ENCODE data around the gene CLVS2.

The CLVS2 gene

DNA sequence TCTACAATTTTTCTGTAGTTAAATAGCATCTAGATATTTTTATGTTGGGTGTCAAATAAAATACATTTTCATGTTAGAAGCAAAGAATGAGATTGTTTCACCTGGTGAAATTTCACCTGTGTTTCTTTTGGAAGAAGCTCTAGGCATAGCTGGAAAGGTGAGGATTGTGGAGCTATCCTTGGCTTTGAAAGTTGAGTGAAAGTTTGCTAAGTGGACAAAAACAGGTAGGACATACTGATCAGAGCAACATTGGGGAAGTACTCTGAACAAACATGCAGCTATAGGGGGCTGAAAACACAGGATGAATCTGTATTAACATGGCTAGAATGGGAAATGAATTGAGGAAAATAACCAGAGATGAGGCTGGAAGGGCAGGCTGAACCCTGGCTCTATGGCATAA is 18.8 kb downstream of the CLVS2 start:
- CTCF ChIA-PET: no interaction called here
- POLR2A ChIA-PET: no interaction called here
- DNase-seq (ENCODE audit: extremely low spot score): no peak
- no peak for TF ChIP-seq TARDBP (IDR thresholded peaks at IDR 0.05)
- no peak for TF ChIP-seq ARNT (IDR thresholded peaks at IDR 0.05)
- TF ChIP-seq SP1 (IDR thresholded peaks at IDR 0.05): no peak
- TF ChIP-seq ELF4 (IDR thresholded peaks at IDR 0.05): no peak
- TF ChIP-seq LEF1 (IDR thresholded peaks at IDR 0.05; ENCODE audit: borderline replicate concordance): no peak
- TF ChIP-seq PKNOX1 (IDR thresholded peaks at IDR 0.05): no peak
- no peak for TF ChIP-seq FOXK2 (IDR thresholded peaks at IDR 0.05)
- TF ChIP-seq NFRKB (IDR thresholded peaks at IDR 0.05): no peak
- no peak for TF ChIP-seq BHLHE40 (IDR thresholded peaks at IDR 0.05; ENCODE audit: borderline replicate concordance)
- no peak for TF ChIP-seq SUZ12 (IDR thresholded peaks at IDR 0.05)
- TF ChIP-seq CTBP1 (IDR thresholded peaks at IDR 0.05; ENCODE audit: borderline replicate concordance): no peak
- no peak for TF ChIP-seq FOXM1 (IDR thresholded peaks at IDR 0.05; ENCODE audit: borderline replicate concordance)

DNA sequence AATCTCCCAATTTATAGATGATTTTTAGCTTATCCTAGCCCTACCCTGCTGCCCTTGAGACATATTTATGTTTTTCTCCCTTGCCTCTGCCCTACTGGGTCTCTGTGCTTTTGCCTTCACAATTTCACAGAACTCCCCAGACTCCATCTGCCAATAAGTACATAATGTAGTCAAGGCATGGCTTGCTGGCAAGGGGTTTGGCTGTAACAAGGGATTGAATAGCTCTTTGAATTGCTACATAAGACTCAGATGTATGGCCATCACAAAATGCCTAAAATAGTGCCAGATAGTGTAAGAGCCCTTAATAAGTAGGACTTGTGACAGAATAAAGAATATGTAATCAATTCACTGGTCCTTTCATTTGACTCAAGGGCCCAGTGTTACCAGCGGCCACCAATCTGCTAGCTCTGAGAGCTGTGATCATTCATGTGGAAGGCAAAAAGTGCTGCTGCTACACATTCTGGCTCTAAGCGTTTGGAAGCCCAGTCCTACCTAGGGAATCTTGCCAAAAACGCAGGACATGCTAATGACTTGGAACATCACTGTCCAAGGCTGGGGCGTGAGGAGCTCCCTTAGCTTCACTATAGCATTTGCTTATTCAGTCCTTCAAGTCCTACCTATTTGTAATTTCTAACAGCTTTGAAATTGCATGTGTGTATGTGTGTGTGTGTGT is 20.5 kb downstream of the CLVS2 start:
- TF ChIP-seq SUZ12 (IDR thresholded peaks at IDR 0.05): no peak
- no peak for TF ChIP-seq TARDBP (IDR thresholded peaks at IDR 0.05)
- TF ChIP-seq BHLHE40 (IDR thresholded peaks at IDR 0.05; ENCODE audit: borderline replicate concordance): no peak
- no peak for TF ChIP-seq FOXK2 (IDR thresholded peaks at IDR 0.05)
- TF ChIP-seq ELF4 (IDR thresholded peaks at IDR 0.05): no peak
- TF ChIP-seq FOXA1 (IDR thresholded peaks at IDR 0.05): no peak
- TF ChIP-seq FOXM1 (IDR thresholded peaks at IDR 0.05; ENCODE audit: borderline replicate concordance): no peak
- no peak for TF ChIP-seq L3MBTL2 (conservative IDR thresholded peaks at IDR 0.05)
- no peak for TF ChIP-seq HDGF (IDR thresholded peaks at IDR 0.05; ENCODE audit: borderline replicate concordance)
- no peak for TF ChIP-seq SP1 (IDR thresholded peaks at IDR 0.05)
- TF ChIP-seq PKNOX1 (IDR thresholded peaks at IDR 0.05): no peak
- no peak for TF ChIP-seq ARNT (IDR thresholded peaks at IDR 0.05)
- DNase-seq (ENCODE audit: extremely low spot score): no peak
- CTCF ChIA-PET: interaction anchor here (0.7 to 0.9 kb wide), 2 partner anchors 9 to 69 kb away, joined by 3 read pairs; no protein-coding TSS in a partner anchor

DNA sequence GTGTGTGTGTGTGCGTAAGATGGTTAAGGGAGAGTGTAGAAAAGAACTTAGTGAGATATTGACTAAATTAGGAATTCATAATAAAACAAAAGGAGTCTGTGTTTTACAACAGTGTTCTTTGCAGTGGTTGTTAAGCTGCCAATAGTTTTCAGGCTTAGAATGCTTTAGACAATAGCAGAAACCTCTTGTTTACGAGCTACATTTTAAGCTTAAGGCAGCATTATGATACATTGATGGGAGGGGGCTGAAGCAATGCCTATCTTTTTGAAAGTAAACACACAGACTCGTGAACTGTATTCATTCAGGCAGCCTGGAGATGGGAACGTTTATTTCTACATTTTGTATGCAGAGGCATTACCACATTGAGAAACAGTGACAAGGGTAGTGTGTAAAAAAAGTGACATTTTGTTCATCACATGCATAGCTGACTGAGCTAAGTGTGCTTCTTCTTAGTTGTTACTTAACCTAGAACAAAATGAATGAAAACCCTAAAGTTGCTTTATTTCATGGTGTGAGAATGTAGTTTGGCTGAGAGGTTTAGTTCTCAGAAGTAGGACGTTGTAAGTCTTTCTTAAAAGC is 21.2 kb downstream of the CLVS2 start:
- TF ChIP-seq TARDBP (IDR thresholded peaks at IDR 0.05): no peak
- no peak for TF ChIP-seq BHLHE40 (IDR thresholded peaks at IDR 0.05; ENCODE audit: borderline replicate concordance)
- no peak for TF ChIP-seq HDGF (IDR thresholded peaks at IDR 0.05; ENCODE audit: borderline replicate concordance)
- no peak for TF ChIP-seq ZNF384 (IDR thresholded peaks at IDR 0.05)
- TF ChIP-seq CTBP1 (IDR thresholded peaks at IDR 0.05; ENCODE audit: borderline replicate concordance): no peak
- TF ChIP-seq FOXK2 (IDR thresholded peaks at IDR 0.05): no peak
- TF ChIP-seq L3MBTL2 (conservative IDR thresholded peaks at IDR 0.05): no peak
- no peak for TF ChIP-seq FOXA1 (IDR thresholded peaks at IDR 0.05)
- no peak for TF ChIP-seq PKNOX1 (IDR thresholded peaks at IDR 0.05)
- no peak for TF ChIP-seq FOXM1 (IDR thresholded peaks at IDR 0.05; ENCODE audit: borderline replicate concordance)
- no peak for TF ChIP-seq ARNT (IDR thresholded peaks at IDR 0.05)
- TF ChIP-seq ELF4 (IDR thresholded peaks at IDR 0.05): no peak
- TF ChIP-seq SP1 (IDR thresholded peaks at IDR 0.05): no peak
- CTCF ChIA-PET: interaction anchor here (0.7 to 0.9 kb wide), 2 partner anchors 10 to 70 kb away, joined by 3 read pairs; no protein-coding TSS in a partner anchor
- DNase-seq (ENCODE audit: extremely low spot score): no peak
- POLR2A ChIA-PET: interaction anchor here (1.2 kb wide), 1 partner anchor 20 kb away, joined by 4 read pairs; no protein-coding TSS in a partner anchor

More for the DNA sequence above, 20.5 kb downstream of the CLVS2 start:
- POLR2A ChIA-PET: interaction anchor here (1.2 kb wide), 1 partner anchor 19 kb away, joined by 4 read pairs; no protein-coding TSS in a partner anchor

GRCh38 chr6:123022975-123023374 is 26.9 kb downstream of the CLVS2 start:
- CTCF ChIA-PET: no interaction called here

GRCh38 chr6:123024976-123025375 is 28.9 kb downstream of the CLVS2 start:
- no peak for TF ChIP-seq ARNT (IDR thresholded peaks at IDR 0.05)
- POLR2A ChIA-PET: no interaction called here
- CTCF ChIA-PET: no interaction called here
- no peak for DNase-seq (ENCODE audit: extremely low spot score)

More at GRCh38 chr6:123022975-123023374, 26.9 kb downstream of the CLVS2 start:
- POLR2A ChIA-PET: no interaction called here
- TF ChIP-seq ELF4 (IDR thresholded peaks at IDR 0.05) (no peak), BHLHE40 (IDR thresholded peaks at IDR 0.05; ENCODE audit: borderline replicate concordance) (no peak), NFRKB (IDR thresholded peaks at IDR 0.05) (no peak), FOXA1 (IDR thresholded peaks at IDR 0.05) (no peak), ZNF384 (IDR thresholded peaks at IDR 0.05) (no peak), FOXM1 (IDR thresholded peaks at IDR 0.05; ENCODE audit: borderline replicate concordance) (no peak), SUZ12 (IDR thresholded peaks at IDR 0.05) (no peak), SP1 (IDR thresholded peaks at IDR 0.05) (no peak), LEF1 (IDR thresholded peaks at IDR 0.05; ENCODE audit: borderline replicate concordance) (no peak), TARDBP (IDR thresholded peaks at IDR 0.05) (no peak), L3MBTL2 (conservative IDR thresholded peaks at IDR 0.05) (no peak), ARNT (IDR thresholded peaks at IDR 0.05) (no peak), CTBP1 (IDR thresholded peaks at IDR 0.05; ENCODE audit: borderline replicate concordance) (no peak)
- no peak for DNase-seq (ENCODE audit: extremely low spot score)

GRCh38 chr6:123027408-123027807 is 31.4 kb downstream of the CLVS2 start:
- no peak for DNase-seq (ENCODE audit: extremely low spot score)
- TF ChIP-seq LEF1 (IDR thresholded peaks at IDR 0.05; ENCODE audit: borderline replicate concordance) (no peak), ARNT (IDR thresholded peaks at IDR 0.05) (no peak), L3MBTL2 (conservative IDR thresholded peaks at IDR 0.05) (no peak), PKNOX1 (IDR thresholded peaks at IDR 0.05) (no peak), FOXK2 (IDR thresholded peaks at IDR 0.05) (no peak), HDGF (IDR thresholded peaks at IDR 0.05; ENCODE audit: borderline replicate concordance) (no peak), TARDBP (IDR thresholded peaks at IDR 0.05) (no peak), FOXM1 (IDR thresholded peaks at IDR 0.05; ENCODE audit: borderline replicate concordance) (no peak), ELF4 (IDR thresholded peaks at IDR 0.05) (no peak)
- ChIA-PET POLR2A (no interaction called here), CTCF (no interaction called here)
